A549 (cell line): Measurements from ENCODE around the gene MRRF.

ENCODE experiments used
- CTCF ChIP-seq: fragments of >200 bp; sonication (Bioruptor Twin); formaldehyde crosslinking; IDR thresholded peaks from 3 replicates; pipeline ENCODE4 v1.5.1; 2016
- EP300 ChIP-seq, 2 experiments: fragments of >200 bp; sonication (Bioruptor Twin); formaldehyde crosslinking; IDR thresholded peaks; 2 replicates in 1 of 2; 3 replicates in 1 of 2; pipeline ENCODE4 v1.6.1; 2016 to 2017
- HDAC2 ChIP-seq: fragments of 200-600 bp; sonication (generic); IDR thresholded peaks from 2 replicates; pipeline ENCODE4 v1.6.1; 2016
- HMGXB4 ChIP-seq: fragments of 250-450 bp; sonication (Bioruptor Pico); IDR thresholded peaks from 2 replicates; pipeline ENCODE4 v1.5.0; 2021; ENCODE audit warnings: mild to moderate bottlenecking, moderate library complexity, borderline replicate concordance
- KDM5A ChIP-seq: fragments of 200-600 bp; sonication (generic); IDR thresholded peaks from 2 replicates; pipeline ENCODE4 v1.6.1; 2016; ENCODE audit warnings: antibody characterized with exemption, mild to moderate bottlenecking
- MAZ ChIP-seq: fragments of 150-350 bp; IDR thresholded peaks from 2 replicates; pipeline ENCODE4 v1.6.1; 2014; ENCODE audit warnings: antibody characterized with exemption, low read depth, low read length, borderline replicate concordance
- MYC ChIP-seq: IDR thresholded peaks from 2 replicates; pipeline ENCODE4 v1.6.1; 2012; ENCODE audit warnings: mild to moderate bottlenecking, inconsistent platforms, low read length, improper control_type of control experiment, borderline replicate concordance
- NFE2L2 ChIP-seq: fragments of 150-350 bp; conservative IDR thresholded peaks from 2 replicates; pipeline ENCODE4 v1.6.1; 2014; ENCODE audit warnings: low read length
- PHF8 ChIP-seq: fragments of 200-600 bp; sonication (generic); IDR thresholded peaks from 2 replicates; pipeline ENCODE4 v1.6.1; 2016; ENCODE audit warnings: low read depth, mild to moderate bottlenecking, antibody characterized with exemption, moderate library complexity, borderline replicate concordance
- POLR2A ChIP-seq: IDR thresholded peaks from 2 replicates; pipeline ENCODE4 v1.6.1; 2012; ENCODE audit warnings: mild to moderate bottlenecking, low read length
- RAD21 ChIP-seq, 2 experiments: fragments of >200 bp in 1 of 2; sonication (Bioruptor Twin) in 1 of 2; formaldehyde crosslinking in 1 of 2; IDR thresholded peaks in 1 of 2; conservative IDR thresholded peaks in 1 of 2; 2 replicates in 1 of 2; 3 replicates in 1 of 2; pipeline ENCODE4 v1.6.1; 2012 to 2018; ENCODE audit warnings: inconsistent platforms in 1 of 2
- RFX5 ChIP-seq: fragments of 450-650 bp; IDR thresholded peaks from 2 replicates; pipeline ENCODE4 v1.7.1; 2014; ENCODE audit warnings: antibody characterized with exemption, mild to moderate bottlenecking, moderate library complexity
- SREBF2 ChIP-seq: fragments of 450-650 bp; IDR thresholded peaks from 2 replicates; pipeline ENCODE4 v1.6.1; 2014; ENCODE audit warnings: mild to moderate bottlenecking, moderate library complexity
- TP53 ChIP-seq: fragments of 250-450 bp; sonication (Bioruptor Pico); IDR thresholded peaks from 2 replicates; pipeline ENCODE4 v1.5.0; 2021; ENCODE audit warnings: mild to moderate bottlenecking, moderate library complexity

- TF ChIP-seq MAZ, result no peak
- no peak for TF ChIP-seq KDM5A
- TF ChIP-seq POLR2A, result no peak
- TF ChIP-seq PHF8, result no peak
- no peak for TF ChIP-seq CTCF
- TF ChIP-seq EP300 (IDR thresholded peaks at IDR 0.05), result no peak
- TF ChIP-seq MYC, result no peak
- no peak for TF ChIP-seq NFE2L2
- no peak for TF ChIP-seq TP53 (CRISPR knock-in tag)
- no peak for TF ChIP-seq HDAC2
- TF ChIP-seq RFX5, result no peak
- no peak for TF ChIP-seq HMGXB4
- no peak for TF ChIP-seq RAD21 (conservative IDR thresholded peaks at IDR 0.05 in 1 of 2, IDR thresholded peaks at IDR 0.05 in 1 of 2)
- TF ChIP-seq SREBF2, result no peak
Observed at GRCh38 chr9:122376796-122377195, 112.1 kb downstream of the MRRF start.
